Left lobe of liver (tissue), 2 donors: Measurements from ENCODE around the gene ID4. TPM values are rescaled to one million over a fixed set of nuclear protein-coding genes. Genes with fewer than 3 reads are reported as not detected.

Source experiments
- ATAC-seq: fragments of 200-7000 bp; cut with Tn5 transposase; one replicate; pipeline ENCODE4 v1.9.1; 2020; ENCODE audit warnings: mild to moderate bottlenecking, moderate library complexity
- DNase-seq: peaks from one replicate; pipeline ENCODE4 v3.0.0-alpha.2; 2020; ENCODE audit warnings: low spot score
- total RNA-seq: library from RNA; stranded (reverse); gene quantifications from one replicate; pipeline ENCODE4 v1.2.1, GENCODE V29; 2021
- donor health status: DM: no; HTN: no; CAD: no; lungs with moderate emphysema.
- donor health status: DM: no; HTN: yes; CAD: no.

Gene ID4, protein sequence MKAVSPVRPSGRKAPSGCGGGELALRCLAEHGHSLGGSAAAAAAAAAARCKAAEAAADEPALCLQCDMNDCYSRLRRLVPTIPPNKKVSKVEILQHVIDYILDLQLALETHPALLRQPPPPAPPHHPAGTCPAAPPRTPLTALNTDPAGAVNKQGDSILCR
- 0.70 TPM for total RNA-seq

DNA sequence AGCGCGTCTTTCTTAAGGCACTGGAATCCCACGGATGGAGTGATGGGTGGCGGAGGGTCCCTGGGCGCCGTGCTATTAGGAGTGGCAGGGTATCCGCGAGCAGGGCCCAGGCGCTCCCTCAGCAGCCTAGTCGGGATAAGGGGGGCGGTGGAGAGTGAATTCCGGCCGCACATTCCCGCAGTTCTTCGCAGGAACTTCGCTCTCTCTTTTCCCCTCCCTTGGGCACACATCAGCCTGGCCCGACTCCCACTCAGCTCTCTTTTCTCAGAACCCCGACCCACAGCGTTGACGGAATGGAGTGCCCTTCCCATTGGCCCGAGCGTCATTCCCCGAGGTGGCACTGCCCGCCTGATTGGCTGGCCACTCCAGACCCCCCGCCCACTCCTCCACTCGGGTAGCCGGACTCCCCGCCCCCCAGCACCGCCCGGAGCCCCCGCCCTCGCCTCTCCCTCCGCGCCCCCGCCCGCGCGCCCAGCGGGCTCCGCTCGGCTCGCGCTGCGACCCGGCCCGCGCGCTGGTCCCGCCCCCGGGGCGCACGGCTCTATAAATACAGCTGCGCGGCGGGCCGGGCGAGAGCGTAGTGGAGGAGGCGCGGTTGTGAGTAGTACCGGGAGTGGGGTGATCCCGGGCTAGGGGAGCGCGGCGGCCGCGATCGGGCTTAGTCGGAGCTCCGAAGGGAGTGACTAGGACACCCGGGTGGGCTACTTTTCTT lies at the start of gene ID4:
ID4 (plus strand) TSS at position 572 of the 712 bp plus-strand sequence. CDS start 385 bp downstream, outside the sequence.
- peak; percentile 73 for ATAC-seq
- DNase-seq = peak; percentile 69

DNA sequence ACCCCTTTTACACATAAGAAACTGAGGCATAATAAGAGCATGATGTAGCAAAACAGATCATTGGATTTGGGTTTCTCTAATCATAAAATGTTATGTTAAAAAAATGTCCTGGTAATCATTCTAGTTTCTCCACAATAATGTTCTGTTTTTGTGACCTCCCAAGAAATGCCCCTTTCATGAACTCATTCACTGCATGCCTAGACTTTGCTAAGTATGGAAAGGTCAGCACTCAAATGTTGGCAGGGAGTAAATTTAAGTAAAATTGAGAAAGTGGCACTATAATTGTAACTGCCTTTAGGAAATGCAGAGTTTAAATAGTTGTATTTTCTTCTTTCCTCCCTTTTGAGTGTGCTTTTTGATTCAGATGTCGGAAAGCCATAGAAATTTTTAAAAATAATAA lies 48.5 kb upstream of the ID4 start:
- DNase-seq (no peak), ATAC-seq (no peak)

GRCh38 chr6:19789100-19789803 lies 47.9 kb upstream of the ID4 start:
- DNase-seq = no peak
- no peak for ATAC-seq

GRCh38 chr6:19791267-19791666 lies 45.9 kb upstream of the ID4 start:
- DNase-seq (no peak), ATAC-seq (no peak)

DNA sequence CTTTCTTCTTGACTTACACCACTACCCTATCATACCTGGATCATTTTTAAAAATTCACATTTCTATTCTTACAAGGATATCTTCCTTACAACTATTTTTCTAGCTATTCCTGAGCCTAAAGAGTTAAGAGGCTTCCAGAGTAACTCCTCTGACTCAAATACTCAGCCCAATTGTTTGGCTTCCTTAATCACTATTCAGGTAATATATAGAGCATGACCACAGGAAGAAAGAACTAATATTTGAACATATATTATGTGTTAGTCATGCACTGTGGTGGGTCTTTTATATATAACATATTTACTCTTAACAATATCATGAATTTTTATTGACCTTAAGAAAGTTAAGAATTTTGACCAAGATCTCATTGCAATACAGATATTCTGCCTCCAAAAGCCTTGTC lies 42.0 kb upstream of the ID4 start:
- DNase-seq (no peak), ATAC-seq (no peak)

DNA sequence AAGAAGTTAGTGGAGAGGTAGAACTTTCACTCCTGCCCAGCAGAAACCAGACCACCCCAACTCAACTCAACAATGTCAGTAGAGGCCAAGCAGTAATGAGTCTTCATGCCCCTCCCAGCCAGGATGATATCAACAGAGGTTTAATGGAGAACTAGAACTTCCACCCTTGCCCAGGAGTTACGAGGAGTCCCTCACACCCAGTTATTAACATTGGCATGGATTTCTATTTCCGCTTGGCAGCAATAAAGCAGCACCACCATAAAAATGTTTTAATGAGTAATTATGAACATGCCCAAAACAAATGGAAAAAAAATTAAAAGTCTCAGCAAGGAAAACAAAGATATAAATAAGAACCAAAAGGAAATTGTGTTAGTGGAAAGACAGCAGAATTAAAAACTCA lies 40.7 kb upstream of the ID4 start:
- DNase-seq = no peak
- no peak for ATAC-seq

- no peak for DNase-seq
- no peak for ATAC-seq
Observed at GRCh38 chr6:19798362-19798761, 38.8 kb upstream of the ID4 start.

GRCh38 chr6:19802656-19803055 lies 34.5 kb upstream of the ID4 start:
- no peak for DNase-seq
- no peak for ATAC-seq

DNA sequence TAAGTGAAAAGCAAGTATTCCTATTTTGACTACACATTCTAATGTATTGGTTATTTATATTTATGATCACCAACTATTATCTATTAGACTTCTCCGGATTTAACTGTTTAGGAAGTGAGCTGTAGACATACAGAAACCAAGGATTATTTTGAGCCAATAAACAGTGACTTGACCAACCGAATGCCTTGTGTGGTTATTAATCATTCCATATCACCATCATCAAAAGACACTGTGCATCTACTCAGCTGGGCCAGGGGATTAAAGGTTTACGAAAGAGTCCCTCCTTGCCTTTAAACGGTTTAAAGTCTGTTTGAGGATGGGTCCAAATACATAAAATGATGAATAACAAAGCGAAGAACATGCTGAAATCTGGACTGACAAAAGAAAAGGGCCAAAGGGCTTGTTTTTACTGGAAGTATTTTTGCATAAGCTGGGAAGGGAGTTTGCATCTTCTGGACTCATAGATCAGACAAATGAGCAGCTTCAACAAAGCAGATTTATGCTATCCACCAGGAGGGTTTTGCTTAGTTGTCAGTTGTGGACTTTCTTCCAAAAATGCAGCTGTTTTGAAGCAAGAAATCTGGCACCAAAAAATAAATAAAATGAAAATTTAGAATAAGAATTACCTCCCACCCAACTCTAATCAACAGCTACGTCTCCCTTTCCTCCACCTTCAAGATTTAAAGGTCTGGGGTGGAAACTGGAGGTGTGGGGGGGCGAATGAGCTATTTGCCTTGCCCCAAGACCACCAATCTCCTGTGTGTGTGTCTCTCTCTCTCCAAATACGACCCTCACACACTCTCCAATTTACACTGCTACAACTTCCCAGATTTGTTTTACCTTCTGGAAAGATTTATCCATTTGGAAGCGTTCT lies 33.6 kb upstream of the ID4 start:
- DNase-seq = no peak
- no peak for ATAC-seq

DNA sequence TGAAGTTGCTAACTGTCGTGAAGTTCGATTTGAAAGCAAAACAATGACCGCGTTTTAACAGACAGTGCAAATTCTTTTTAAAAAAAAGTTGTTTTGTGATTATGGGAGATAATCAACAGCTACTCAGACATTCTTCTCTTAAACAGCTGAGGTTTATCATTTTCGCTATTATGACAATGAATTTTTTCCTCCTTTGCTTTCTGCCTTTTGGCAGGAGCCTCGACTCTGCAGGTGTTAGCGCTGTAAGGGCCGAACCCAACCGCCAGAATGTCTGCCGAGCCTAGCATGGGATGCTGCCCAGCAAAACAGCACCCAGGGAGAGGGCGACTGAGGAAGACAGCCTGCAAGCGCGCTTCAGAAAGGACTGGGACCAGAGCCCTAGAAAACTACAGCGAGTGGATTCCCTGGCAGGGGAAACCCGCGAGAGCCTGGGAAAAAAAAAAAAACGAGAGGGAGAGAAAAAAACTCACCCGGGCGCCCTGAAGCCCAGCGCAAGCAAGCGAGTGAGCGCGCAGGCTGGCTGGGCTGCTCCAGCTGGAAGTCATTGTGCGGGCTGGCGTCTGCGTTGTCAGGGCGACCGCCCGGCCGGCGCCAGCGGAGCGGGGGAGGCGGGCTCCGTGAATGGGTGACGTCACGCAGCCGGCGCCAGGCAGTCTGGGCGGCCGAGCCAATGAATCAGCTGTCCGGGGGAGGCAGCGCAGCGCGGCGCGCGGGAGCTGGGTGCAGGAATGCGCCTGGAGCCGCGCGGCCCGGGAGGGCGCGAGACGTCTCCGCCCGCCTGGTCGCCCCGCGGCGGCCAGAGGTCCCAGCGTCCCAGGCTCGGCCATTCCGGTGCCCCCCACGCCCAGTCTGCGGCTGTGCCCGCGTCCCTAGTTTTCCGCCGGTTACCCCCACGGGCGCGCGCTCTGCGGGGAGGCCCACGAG lies 32.7 kb upstream of the ID4 start:
- ATAC-seq (peak; percentile 98), DNase-seq (peak; percentile 95)

DNA sequence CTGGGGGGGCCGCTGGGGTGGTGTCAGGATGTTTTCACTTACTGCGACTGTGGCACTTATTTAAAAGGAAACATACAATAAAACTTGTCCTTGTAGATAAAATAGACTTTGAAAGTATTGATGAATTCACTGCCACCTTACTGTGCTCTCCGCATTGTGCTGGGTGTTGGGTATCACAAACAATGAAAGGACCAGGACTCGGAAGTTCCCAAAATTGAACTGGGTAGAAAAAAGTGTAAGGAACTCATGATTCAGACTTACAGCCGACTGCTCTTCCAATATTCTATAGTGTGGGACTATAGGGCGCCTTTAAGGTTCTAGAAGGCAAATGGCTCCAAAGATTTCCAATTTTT lies 32.1 kb upstream of the ID4 start:
- peak; percentile 11 for ATAC-seq
- DNase-seq = no peak

DNA sequence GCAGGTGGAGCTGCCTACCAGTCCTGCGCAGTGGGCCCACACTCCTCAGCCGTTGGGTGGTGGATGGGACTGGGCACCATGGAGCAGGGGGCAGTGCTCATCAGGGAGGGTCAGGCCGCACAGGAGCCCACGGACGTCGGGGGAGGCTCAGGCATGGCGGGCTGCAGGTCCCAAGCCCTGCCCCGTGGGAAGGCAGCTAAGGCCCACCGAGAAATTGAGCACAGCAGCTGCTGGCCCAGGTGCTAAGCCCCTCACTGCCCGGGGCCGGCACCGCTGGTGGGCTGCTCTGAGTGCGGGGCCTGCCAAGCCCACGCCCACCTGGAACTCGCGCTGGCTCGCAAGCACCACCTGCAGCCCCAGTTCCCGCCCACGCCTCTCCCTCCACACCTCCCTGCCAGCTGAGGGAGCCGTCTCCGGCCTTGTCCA lies 30.2 kb upstream of the ID4 start:
- ATAC-seq (no peak), DNase-seq (no peak)

DNA sequence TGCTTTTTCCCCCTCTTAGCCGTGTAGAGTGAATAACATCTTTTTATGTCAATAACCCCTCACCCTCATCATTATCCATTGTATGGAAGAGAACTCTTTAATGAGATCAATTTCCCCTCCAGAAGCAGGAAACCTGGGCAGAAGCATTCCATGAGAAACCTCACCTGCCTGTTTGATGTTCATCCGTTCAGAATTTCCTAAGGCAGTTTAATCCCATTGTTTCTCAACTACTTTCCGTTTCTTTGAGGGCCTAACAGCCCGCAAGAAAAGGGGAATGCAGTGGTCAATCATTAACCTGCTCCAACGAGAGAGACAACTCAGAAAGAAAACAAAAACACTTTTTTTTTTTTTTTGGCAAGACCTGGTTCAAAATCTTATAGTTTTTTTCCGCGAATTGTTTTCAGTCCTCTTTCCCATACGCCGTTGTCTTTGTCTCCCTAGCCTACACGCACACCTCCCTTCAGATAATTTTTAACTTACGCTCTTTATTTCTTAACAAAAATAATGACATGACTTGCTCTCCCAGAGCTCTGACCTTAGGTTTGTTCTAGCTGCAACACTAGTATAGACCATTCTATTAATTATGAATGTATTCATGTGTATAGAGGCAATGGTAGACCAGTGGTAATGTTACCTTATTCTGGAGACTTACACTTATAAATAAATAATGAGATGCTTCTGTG lies 25.6 kb upstream of the ID4 start:
- ATAC-seq (peak; percentile 58), DNase-seq (no peak)

GRCh38 chr6:19812512-19813119 lies 24.6 kb upstream of the ID4 start:
- no peak for DNase-seq
- peak; percentile 81 for ATAC-seq

DNA sequence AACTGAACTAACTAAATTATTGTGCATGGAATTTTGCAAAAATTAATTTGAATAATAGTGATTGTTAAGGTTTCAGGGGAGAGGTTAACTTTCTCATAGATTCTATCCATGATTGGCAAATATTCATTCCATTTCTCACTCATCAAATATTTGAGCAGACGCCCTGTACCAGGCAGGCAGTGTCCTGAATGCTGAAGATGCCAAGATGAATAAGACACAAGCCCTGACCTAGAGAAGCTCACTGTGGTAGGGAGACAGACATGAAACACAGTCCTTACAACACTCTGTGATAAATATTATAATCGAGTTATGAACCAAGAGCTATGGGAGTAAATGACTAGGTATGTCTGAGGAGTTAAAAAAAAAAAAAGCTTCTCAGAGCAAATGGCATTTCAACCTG lies 18.4 kb upstream of the ID4 start:
- DNase-seq (no peak), ATAC-seq (no peak)

- DNase-seq = no peak
- no peak for ATAC-seq
Observed at GRCh38 chr6:19824058-19824807, 12.9 kb upstream of the ID4 start.

- ATAC-seq = no peak
Observed at GRCh38 chr6:19827247-19827646, 9.9 kb upstream of the ID4 start.

GRCh38 chr6:19827903-19828302 lies 9.3 kb upstream of the ID4 start:
- no peak for DNase-seq
- ATAC-seq = no peak

More at GRCh38 chr6:19827247-19827646, 9.9 kb upstream of the ID4 start:
- DNase-seq = no peak
